SK-N-SH (cell line): ENCODE results near the gene ADAMTS3. TPM values are rescaled to one million over a fixed set of nuclear protein-coding genes. Genes with fewer than 3 reads are reported as not detected.

ENCODE experiments used
- CTCF ChIA-PET: fragments of 300-600, 350-600 bp; formaldehyde crosslinking; extraction: SDS; loops from one replicate; lab custom pipeline; 2021; lab: Yijun Ruan, JAX
- POLR2A ChIA-PET: fragments of 350-600 bp; sonication (Branson Sonifier 250); formaldehyde crosslinking; extraction: SDS; loops from one replicate; lab custom pipeline; 2020; ENCODE audit warnings: antibody characterized with exemption, inconsistent platforms; lab: Yijun Ruan, JAX
- DNase-seq: peaks from one replicate; pipeline ENCODE4 v3.0.0; 2012
- H2AFZ ChIP-seq: fragments of 200-600 bp; sonication (generic); 2 replicates; pipeline ENCODE4 v1.8.1; 2016; ENCODE audit warnings: antibody characterized with exemption, mild to moderate bottlenecking, low read depth
- H3F3A ChIP-seq: fragments of 200-600 bp; sonication (generic); replicated peaks from 2 replicates; pipeline ENCODE3; 2016; ENCODE audit warnings: antibody characterized with exemption, mild to moderate bottlenecking; ENCODE audit not compliant: insufficient read depth
- H3K27ac ChIP-seq, 2 experiments: fragments of 200-500 bp in 1 of 2; fragments of 200-600 bp in 1 of 2; sonication (Bioruptor generic) in 1 of 2; sonication (generic), shearing (Covaris generic) in 1 of 2; 2 replicates each; pipeline versions ENCODE4 v1.5.1 to v1.6.1; 2014 to 2016; ENCODE audit warnings: low read depth in 2 of 2, inconsistent platforms in 1 of 2, low read length in 1 of 2, mild to moderate bottlenecking in 1 of 2, mixed read lengths in 1 of 2
- H3K27me3 ChIP-seq: fragments of 200-600 bp; sonication (generic), shearing (Covaris generic); 2 replicates; pipeline ENCODE4 v1.6.1; 2016; ENCODE audit warnings: mixed run types; ENCODE audit not compliant: insufficient read depth
- H3K36me3 ChIP-seq, 2 experiments: fragments of 200-500 bp in 1 of 2; fragments of 200-600 bp in 1 of 2; sonication (Bioruptor generic) in 1 of 2; sonication (generic) in 1 of 2; replicated peaks in 1 of 2; 2 replicates each; pipeline versions ENCODE3 to v1.5.1; 2014 to 2016; ENCODE audit warnings: low read length in 1 of 2, mild to moderate bottlenecking in 1 of 2; ENCODE audit not compliant: insufficient read depth in 2 of 2, control insufficient read depth in 1 of 2
- H3K4me1 ChIP-seq, 2 experiments: fragments of 200-500 bp in 1 of 2; fragments of 200-600 bp in 1 of 2; sonication (Bioruptor generic) in 1 of 2; sonication (generic), shearing (Covaris generic) in 1 of 2; 2 replicates each; pipeline versions ENCODE4 v1.5.1 to v1.6.1; 2014 to 2016; ENCODE audit warnings: low read depth in 1 of 2, low read length in 1 of 2, mixed run types in 1 of 2; ENCODE audit not compliant: insufficient read depth in 2 of 2, control insufficient read depth in 1 of 2
- H3K4me2 ChIP-seq: fragments of 200-600 bp; sonication (generic), shearing (Covaris generic); 2 replicates; pipeline ENCODE4 v1.6.1; 2017; ENCODE audit warnings: mixed run types
- H3K4me3 ChIP-seq, 2 experiments: fragments of 200-500 bp in 1 of 2; fragments of 200-600 bp in 1 of 2; sonication (Bioruptor generic) in 1 of 2; sonication (generic), shearing (Covaris generic) in 1 of 2; 2 replicates each; pipeline versions ENCODE4 v1.5.1 to v1.8.1; 2014 to 2016; ENCODE audit warnings: low read depth in 2 of 2, inconsistent platforms in 1 of 2, low read length in 1 of 2, mild to moderate bottlenecking in 1 of 2, mixed read lengths in 1 of 2, moderate library complexity in 1 of 2
- H3K79me2 ChIP-seq: fragments of 200-600 bp; sonication (generic); 2 replicates; pipeline ENCODE4 v1.8.1; 2017; ENCODE audit warnings: mild to moderate bottlenecking; ENCODE audit not compliant: insufficient read depth
- H3K9ac ChIP-seq: fragments of 200-600 bp; sonication (generic); 2 replicates; pipeline ENCODE4 v1.6.1; 2017; ENCODE audit warnings: mixed run types
- H3K9me2 ChIP-seq: fragments of 200-600 bp; sonication (generic); 2 replicates; pipeline ENCODE4 v1.6.1; 2017; ENCODE audit warnings: mixed run types
- H3K9me3 ChIP-seq: fragments of 200-600 bp; sonication (generic); 2 replicates; pipeline ENCODE4 v1.6.1; 2017; ENCODE audit warnings: mixed run types, mild to moderate bottlenecking, moderate library complexity
- H4K20me1 ChIP-seq: fragments of 200-600 bp; sonication (generic); 2 replicates; pipeline ENCODE4 v1.6.1; 2017; ENCODE audit warnings: mild to moderate bottlenecking, mixed run types; ENCODE audit not compliant: insufficient read depth
- CHD2 ChIP-seq: fragments of 150-350 bp; IDR thresholded peaks from 2 replicates; pipeline ENCODE4 v1.6.1; 2018; ENCODE audit warnings: low read length; ENCODE audit not compliant: partially characterized antibody
- EP300 ChIP-seq, 2 experiments: IDR thresholded peaks; 2 replicates each; pipeline versions ENCODE4 v1.4.0 to v1.6.1; 2012; ENCODE audit warnings: borderline replicate concordance in 1 of 2, low read depth in 1 of 2, low read length in 1 of 2
- EZH2phosphoT487 ChIP-seq: fragments of 200-600 bp; sonication (generic); IDR thresholded peaks from 2 replicates; pipeline ENCODE4 v1.6.1; 2017; ENCODE audit warnings: low read depth, mixed run types, mild to moderate bottlenecking, antibody characterized with exemption, moderate library complexity, borderline replicate concordance
- FOXJ3 ChIP-seq: sonication (generic); formaldehyde crosslinking; IDR thresholded peaks from 2 replicates; pipeline ENCODE4 v1.5.1; 2020; ENCODE audit warnings: mild to moderate bottlenecking, missing genetic modification reagents
- JUND ChIP-seq: IDR thresholded peaks from 2 replicates; pipeline ENCODE4 v1.4.0; 2012
- MEF2A ChIP-seq: IDR thresholded peaks from 2 replicates; pipeline ENCODE4 v1.4.0; 2012; ENCODE audit warnings: low read depth, borderline replicate concordance
- NRF1 ChIP-seq: IDR thresholded peaks from 2 replicates; pipeline ENCODE4 v1.6.1; 2012; ENCODE audit warnings: low read depth, mild to moderate bottlenecking, low read length
- RFX5 ChIP-seq: IDR thresholded peaks from 2 replicates; pipeline ENCODE4 v1.6.1; 2012; ENCODE audit warnings: mild to moderate bottlenecking, improper control_type of control experiment, low read length
- SMC3 ChIP-seq: IDR thresholded peaks from 2 replicates; pipeline ENCODE4 v1.6.1; 2012; ENCODE audit warnings: low read depth, low read length, improper control_type of control experiment
- TAF1 ChIP-seq: IDR thresholded peaks from 2 replicates; pipeline ENCODE4 v1.6.1; 2012; ENCODE audit warnings: low read depth, mild to moderate bottlenecking, low read length, moderate library complexity, borderline replicate concordance
- TCF12 ChIP-seq: IDR thresholded peaks from 2 replicates; pipeline ENCODE4 v1.4.0; 2012
- WGBS: methylation state at CpG from one replicate; pipeline ENCODE4 v1.1.6; 2017; ENCODE audit warnings: low lambda C conversion rate; 5-methylcytosine and 5-hydroxymethylcytosine counted together
- polyA plus RNA-seq, 3 experiments: library from polyadenylated mRNA; depleted of rRNA; stranded (reverse); fragments of >200 nt; gene quantifications; 2 replicates each; pipeline ENCODE4 v1.2.3, GENCODE V29; 2012
- TF ChIP-seq, protein P1 (sequence below): IDR thresholded peaks from 2 replicates; pipeline ENCODE4 v1.4.0; 2012; ENCODE audit warnings: low read depth, borderline replicate concordance
- TF ChIP-seq, protein P2 (sequence below): fragments of 150-350 bp; IDR thresholded peaks from 2 replicates; pipeline ENCODE4 v1.6.1; 2017; ENCODE audit warnings: antibody characterized with exemption, low read length, low read depth, borderline replicate concordance
- TF ChIP-seq, protein P3 (sequence below): fragments of 150-350 bp; IDR thresholded peaks from 2 replicates; pipeline ENCODE4 v1.6.1; 2016; ENCODE audit warnings: mild to moderate bottlenecking, low read depth, low read length
- TF ChIP-seq, protein P4 (sequence below): IDR thresholded peaks from 2 replicates; pipeline ENCODE4 v1.4.0; 2012; ENCODE audit warnings: low read depth, borderline replicate concordance

Gene ADAMTS3
- polyA plus RNA-seq, 1 of the 3 experiments (the other 2 are of a cell fraction) = 0.99 TPM

GRCh38 chr4:72360075-72360474, 208.9 kb downstream of the ADAMTS3 start:
- Histone ChIP-seq H4K20me1 (no peaks in the 10 kb centered on the region), H2AFZ (no peak overlapping the region), H3K9me3 (no peaks in the 10 kb centered on the region), H3K9ac (no peak overlapping the region), H3K4me1 (no peaks in the 10 kb centered on the region), H3K27me3 (no peaks in the 10 kb centered on the region), H3K4me3 (no peak overlapping the region), H3F3A (no peaks in the 10 kb centered on the region), H3K9me2 (no peaks in the 10 kb centered on the region), H3K27ac (no peak overlapping the region), H3K4me2 (no peak overlapping the region), H3K36me3 (no peaks in the 10 kb centered on the region), H3K79me2 (no peaks in the 10 kb centered on the region)
- WGBS = 91% methylated on average over 6 of the region's 6 CpGs
- no peak for DNase-seq
- ChIA-PET POLR2A (no interaction called here), CTCF (no interaction called here)
- TF ChIP-seq, protein P1, sequence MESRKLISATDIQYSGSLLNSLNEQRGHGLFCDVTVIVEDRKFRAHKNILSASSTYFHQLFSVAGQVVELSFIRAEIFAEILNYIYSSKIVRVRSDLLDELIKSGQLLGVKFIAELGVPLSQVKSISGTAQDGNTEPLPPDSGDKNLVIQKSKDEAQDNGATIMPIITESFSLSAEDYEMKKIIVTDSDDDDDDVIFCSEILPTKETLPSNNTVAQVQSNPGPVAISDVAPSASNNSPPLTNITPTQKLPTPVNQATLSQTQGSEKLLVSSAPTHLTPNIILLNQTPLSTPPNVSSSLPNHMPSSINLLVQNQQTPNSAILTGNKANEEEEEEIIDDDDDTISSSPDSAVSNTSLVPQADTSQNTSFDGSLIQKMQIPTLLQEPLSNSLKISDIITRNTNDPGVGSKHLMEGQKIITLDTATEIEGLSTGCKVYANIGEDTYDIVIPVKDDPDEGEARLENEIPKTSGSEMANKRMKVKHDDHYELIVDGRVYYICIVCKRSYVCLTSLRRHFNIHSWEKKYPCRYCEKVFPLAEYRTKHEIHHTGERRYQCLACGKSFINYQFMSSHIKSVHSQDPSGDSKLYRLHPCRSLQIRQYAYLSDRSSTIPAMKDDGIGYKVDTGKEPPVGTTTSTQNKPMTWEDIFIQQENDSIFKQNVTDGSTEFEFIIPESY = no peak
- TF ChIP-seq JUND (no peak), RFX5 (no peak), FOXJ3 (CRISPR knock-in tag) (no peak), TCF12 (no peak), NRF1 (no peak), MEF2A (no peak), CHD2 (no peak), TAF1 (no peak), EZH2phosphoT487 (no peak), SMC3 (no peak), EP300 (IDR thresholded peaks at IDR 0.05; ENCODE audit: borderline replicate concordance in 1 of 2, low read depth in 1 of 2, low read length in 1 of 2) (no peak)
- TF ChIP-seq, protein P2, sequence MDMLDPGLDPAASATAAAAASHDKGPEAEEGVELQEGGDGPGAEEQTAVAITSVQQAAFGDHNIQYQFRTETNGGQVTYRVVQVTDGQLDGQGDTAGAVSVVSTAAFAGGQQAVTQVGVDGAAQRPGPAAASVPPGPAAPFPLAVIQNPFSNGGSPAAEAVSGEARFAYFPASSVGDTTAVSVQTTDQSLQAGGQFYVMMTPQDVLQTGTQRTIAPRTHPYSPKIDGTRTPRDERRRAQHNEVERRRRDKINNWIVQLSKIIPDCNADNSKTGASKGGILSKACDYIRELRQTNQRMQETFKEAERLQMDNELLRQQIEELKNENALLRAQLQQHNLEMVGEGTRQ = no peak
- TF ChIP-seq, protein P3, sequence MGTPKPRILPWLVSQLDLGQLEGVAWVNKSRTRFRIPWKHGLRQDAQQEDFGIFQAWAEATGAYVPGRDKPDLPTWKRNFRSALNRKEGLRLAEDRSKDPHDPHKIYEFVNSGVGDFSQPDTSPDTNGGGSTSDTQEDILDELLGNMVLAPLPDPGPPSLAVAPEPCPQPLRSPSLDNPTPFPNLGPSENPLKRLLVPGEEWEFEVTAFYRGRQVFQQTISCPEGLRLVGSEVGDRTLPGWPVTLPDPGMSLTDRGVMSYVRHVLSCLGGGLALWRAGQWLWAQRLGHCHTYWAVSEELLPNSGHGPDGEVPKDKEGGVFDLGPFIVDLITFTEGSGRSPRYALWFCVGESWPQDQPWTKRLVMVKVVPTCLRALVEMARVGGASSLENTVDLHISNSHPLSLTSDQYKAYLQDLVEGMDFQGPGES = no peak
- TF ChIP-seq, protein P4, sequence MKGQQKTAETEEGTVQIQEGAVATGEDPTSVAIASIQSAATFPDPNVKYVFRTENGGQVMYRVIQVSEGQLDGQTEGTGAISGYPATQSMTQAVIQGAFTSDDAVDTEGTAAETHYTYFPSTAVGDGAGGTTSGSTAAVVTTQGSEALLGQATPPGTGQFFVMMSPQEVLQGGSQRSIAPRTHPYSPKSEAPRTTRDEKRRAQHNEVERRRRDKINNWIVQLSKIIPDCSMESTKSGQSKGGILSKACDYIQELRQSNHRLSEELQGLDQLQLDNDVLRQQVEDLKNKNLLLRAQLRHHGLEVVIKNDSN = no peak
